ENCODE data around the gene ACTN3.
"Not testable (repeated sequence)": the region's sequence is repeated elsewhere in the genome, so short reads cannot be mapped to it uniquely, and the experiment has no call there.

Gene ACTN3

GRCh38 chr11:66591175-66591574 lies 44.5 kb downstream of the ACTN3 start:
- FAIRE-seq (no peak), DNase-seq (ENCODE audit: extremely low spot score, insufficient read length, low read depth) (no peak)

- DNase-seq (ENCODE audit: extremely low spot score, insufficient read length, low read depth), result peak; percentile 100
Measured at GRCh38 chr11:66592457-66593302, 46.0 kb downstream of the ACTN3 start, which contains the start of the genes CCDC87 and CCS. Gene CCDC87, minus strand, starts transcription at chr11:66593063. Its CDS starts 48 bp downstream, at chr11:66593015. Gene CCS, plus strand, starts transcription at chr11:66593185. Its CDS starts 77 bp downstream, at chr11:66593262.

GRCh38 chr11:66593303-66593635 lies 46.6 kb downstream of the ACTN3 start:
- FAIRE-seq, result no peak

More at GRCh38 chr11:66592457-66593302, 46.0 kb downstream of the ACTN3 start, which contains the start of the genes CCDC87 and CCS:
- FAIRE-seq, result peak; percentile 94

GRCh38 chr11:66593650-66594049 lies 46.9 kb downstream of the ACTN3 start:
- FAIRE-seq (no peak), DNase-seq (ENCODE audit: extremely low spot score, insufficient read length, low read depth) (no peak)

More at GRCh38 chr11:66593303-66593635, 46.6 kb downstream of the ACTN3 start:
- no peak for DNase-seq (ENCODE audit: extremely low spot score, insufficient read length, low read depth)

- no peak for DNase-seq (ENCODE audit: extremely low spot score, insufficient read length, low read depth)
- FAIRE-seq, result no peak
Measured at GRCh38 chr11:66595245-66595904, 48.7 kb downstream of the ACTN3 start.

- DNase-seq (ENCODE audit: extremely low spot score, insufficient read length, low read depth), result no peak
- no peak for FAIRE-seq
Measured at GRCh38 chr11:66598993-66599392, 52.3 kb downstream of the ACTN3 start.

- FAIRE-seq, result no peak
- DNase-seq (ENCODE audit: extremely low spot score, insufficient read length, low read depth), result no peak
Measured at GRCh38 chr11:66600219-66600618, 53.5 kb downstream of the ACTN3 start.

- FAIRE-seq (no peak), DNase-seq (ENCODE audit: extremely low spot score, insufficient read length, low read depth) (no peak)
Measured at GRCh38 chr11:66600631-66601233, 54.0 kb downstream of the ACTN3 start.

GRCh38 chr11:66603072-66603471 lies 56.4 kb downstream of the ACTN3 start:
- FAIRE-seq (no peak), DNase-seq (ENCODE audit: extremely low spot score, insufficient read length, low read depth) (no peak)

- DNase-seq (ENCODE audit: extremely low spot score, insufficient read length, low read depth) (no peak), FAIRE-seq (no peak)
Measured at GRCh38 chr11:66604155-66604554, 57.5 kb downstream of the ACTN3 start.

GRCh38 chr11:66606608-66607007 lies 59.9 kb downstream of the ACTN3 start:
- DNase-seq (ENCODE audit: extremely low spot score, insufficient read length, low read depth); FAIRE-seq: not testable (repeated sequence)

GRCh38 chr11:66607126-66607834 lies 60.6 kb downstream of the ACTN3 start:
- DNase-seq (ENCODE audit: extremely low spot score, insufficient read length, low read depth) (no peak), FAIRE-seq (no peak)

- DNase-seq (ENCODE audit: extremely low spot score, insufficient read length, low read depth) (no peak), FAIRE-seq (no peak)
Measured at GRCh38 chr11:66609721-66610617, 63.3 kb downstream of the ACTN3 start.

GRCh38 chr11:66612458-66612857 lies 65.8 kb downstream of the ACTN3 start:
- FAIRE-seq (no peak), DNase-seq (ENCODE audit: extremely low spot score, insufficient read length, low read depth) (no peak)

Measured in GM18507 (cell line).